Osteoblast (primary cell): ENCODE results near the gene MEF2C. TPM values are rescaled to one million over a fixed set of nuclear protein-coding genes. Genes with fewer than 3 reads are reported as not detected.
A peak's percentile ranks its signal among the peaks of the same experiment; 100 is the strongest.

Experiments used
- DNase-seq: peaks from one replicate; pipeline ENCODE4 v3.0.0; 2011; ENCODE audit warnings: low spot score, mixed read lengths; ENCODE audit not compliant: insufficient read length; ENCODE audit errors: missing footprints
- H2AFZ ChIP-seq: 2 replicates; pipeline ENCODE4 v1.6.0; 2011; ENCODE audit warnings: mild to moderate bottlenecking, low read length
- H3K27ac ChIP-seq: 2 replicates; pipeline ENCODE4 v1.5.1; 2011; ENCODE audit warnings: mild to moderate bottlenecking, low read depth, low read length, moderate library complexity
- H3K27me3 ChIP-seq: 2 replicates; pipeline ENCODE4 v1.6.0; 2012; ENCODE audit warnings: mild to moderate bottlenecking, control low read depth, inconsistent platforms, low read length, moderate library complexity; ENCODE audit not compliant: insufficient read depth
- H3K36me3 ChIP-seq: 2 replicates; pipeline ENCODE4 v1.5.1; 2011; ENCODE audit warnings: mild to moderate bottlenecking, low read length, control low read depth, moderate library complexity; ENCODE audit not compliant: insufficient read depth
- H3K4me1 ChIP-seq: 2 replicates; pipeline ENCODE4 v1.5.1; 2011; ENCODE audit warnings: mild to moderate bottlenecking, low read length, control low read depth, moderate library complexity; ENCODE audit not compliant: insufficient read depth
- H3K4me2 ChIP-seq: 2 replicates; pipeline ENCODE4 v1.6.0; 2011; ENCODE audit warnings: mild to moderate bottlenecking, low read length; ENCODE audit not compliant: insufficient read depth
- H3K4me3 ChIP-seq: fragments of 200-600 bp; sonication (generic); 3 replicates; pipeline ENCODE4 v1.5.1; 2012; ENCODE audit warnings: mild to moderate bottlenecking, low read length, inconsistent platforms; ENCODE audit not compliant: insufficient read depth
- H3K79me2 ChIP-seq: 2 replicates; pipeline ENCODE4 v1.6.0; 2012; ENCODE audit warnings: mild to moderate bottlenecking, low read length, control low read depth, inconsistent platforms; ENCODE audit not compliant: insufficient read depth
- H3K9me3 ChIP-seq: 2 replicates; pipeline ENCODE4 v1.5.1; 2011; ENCODE audit warnings: low read depth, low read length, control low read depth
- H4K20me1 ChIP-seq: 2 replicates; pipeline ENCODE4 v1.6.0; 2012; ENCODE audit warnings: mild to moderate bottlenecking, low read length, control low read depth; ENCODE audit not compliant: insufficient read depth
- CTCF ChIP-seq: IDR thresholded peaks from 2 replicates; pipeline ENCODE4 v1.5.1; 2011; ENCODE audit warnings: mild to moderate bottlenecking, low read depth, low read length, moderate library complexity; ENCODE audit errors: extremely low read depth
- total RNA-seq: library from RNA; depleted of rRNA; stranded (reverse); fragments of >200 nt; gene quantifications from 2 replicates; pipeline ENCODE4 v1.2.3, GENCODE V29; 2012

MEF2C gene
- total RNA-seq, 1 donor, result 13.4 TPM

GRCh38 chr5:88770276-88771257, 112.4 kb downstream of the MEF2C start:
- no peaks in the 10 kb centered on the region for H3K27me3 ChIP-seq
- no peak for DNase-seq
- no peak overlapping the region for H2AFZ ChIP-seq
- H3K4me2 ChIP-seq, result peak overlapping the region; percentile 17
- H3K27ac ChIP-seq, result peak overlapping the region; percentile 87
- H3K36me3 ChIP-seq, result no peaks in the 10 kb centered on the region
- no peaks in the 10 kb centered on the region for H4K20me1 ChIP-seq
- no peak for TF ChIP-seq CTCF
- H3K4me1 ChIP-seq, result peaks cover 25% of the 10 kb centered on the region
- no peaks in the 10 kb centered on the region for H3K9me3 ChIP-seq
- H3K79me2 ChIP-seq, result no peaks in the 10 kb centered on the region
- no peak overlapping the region for H3K4me3 ChIP-seq

DNA sequence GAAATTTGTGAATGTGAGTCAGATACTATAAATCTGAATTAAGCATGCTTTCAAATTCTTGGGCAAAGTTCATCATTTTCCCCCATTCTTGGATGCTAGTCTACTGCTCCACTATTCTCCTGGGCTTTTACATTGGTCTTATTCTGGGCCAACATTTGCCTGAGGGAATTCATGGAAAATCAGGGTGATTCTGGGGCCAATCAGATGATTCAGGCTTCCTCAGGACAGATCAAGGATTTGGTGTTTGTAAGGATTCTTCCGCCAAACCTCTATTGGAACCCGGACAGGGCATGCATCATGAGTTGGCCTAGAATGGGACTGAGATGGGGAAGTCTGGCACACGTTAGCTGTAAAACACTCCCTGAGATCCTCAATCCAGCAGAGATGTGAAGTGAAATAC, 113.8 kb downstream of the MEF2C start:
- Histone ChIP-seq H4K20me1 (no peaks in the 10 kb centered on the region), H3K27me3 (no peaks in the 10 kb centered on the region), H3K36me3 (no peaks in the 10 kb centered on the region), H3K9me3 (no peaks in the 10 kb centered on the region), H3K4me3 (no peak overlapping the region), H2AFZ (no peak overlapping the region), H3K4me2 (peak overlapping the region; percentile 34), H3K79me2 (no peaks in the 10 kb centered on the region), H3K27ac (peak overlapping the region; percentile 87), H3K4me1 (peaks cover 25% of the 10 kb centered on the region)
- TF ChIP-seq CTCF, result no peak
- peak; percentile 86 for DNase-seq

- Histone ChIP-seq H3K36me3 (no peaks in the 10 kb centered on the region), H3K4me1 (peaks cover 25% of the 10 kb centered on the region), H3K27me3 (no peaks in the 10 kb centered on the region), H3K4me3 (no peak overlapping the region), H2AFZ (no peak overlapping the region), H3K9me3 (no peaks in the 10 kb centered on the region), H3K4me2 (peak overlapping the region; percentile 34), H4K20me1 (no peaks in the 10 kb centered on the region), H3K27ac (peak overlapping the region; percentile 45), H3K79me2 (no peaks in the 10 kb centered on the region)
- no peak for DNase-seq
- TF ChIP-seq CTCF, result no peak
Observed at GRCh38 chr5:88768411-88768810, 114.6 kb downstream of the MEF2C start.

DNA sequence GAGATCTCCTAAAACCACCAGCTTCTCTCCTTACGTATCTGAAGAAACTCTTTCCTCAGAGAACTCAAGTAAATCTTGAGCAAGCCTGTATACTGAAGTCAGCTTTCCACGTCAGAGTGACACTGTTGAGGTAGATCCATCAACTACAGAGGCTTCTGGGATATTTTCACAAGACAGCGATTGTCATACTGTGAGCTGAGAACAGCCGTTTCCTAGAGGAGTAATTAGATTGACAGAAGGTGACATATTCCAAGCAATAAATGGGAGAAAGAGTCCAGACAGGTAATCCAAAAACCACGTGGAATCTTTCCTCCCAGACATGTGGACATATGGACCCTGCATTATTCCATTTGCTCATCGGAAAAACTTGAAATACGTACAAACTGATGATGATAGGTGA, 117.2 kb downstream of the MEF2C start:
- DNase-seq, result no peak
- Histone ChIP-seq H3K27ac (no peak overlapping the region), H2AFZ (no peak overlapping the region), H3K27me3 (no peaks in the 10 kb centered on the region), H4K20me1 (no peaks in the 10 kb centered on the region), H3K4me1 (peaks cover 25% of the 10 kb centered on the region), H3K4me2 (no peak overlapping the region), H3K9me3 (no peaks in the 10 kb centered on the region), H3K36me3 (peaks cover 1% of the 10 kb centered on the region), H3K4me3 (no peak overlapping the region), H3K79me2 (no peaks in the 10 kb centered on the region)
- TF ChIP-seq CTCF, result no peak
